Panc1 (cell line): ENCODE measurements around the gene LEKR1. TPM values are rescaled to one million over a fixed set of nuclear protein-coding genes. Genes with fewer than 3 reads are reported as not detected.

Source experiments
- ATAC-seq: fragments of 200-7000 bp; cut with Tn5 transposase; 2 replicates; pipeline ENCODE4 v1.9.1; 2020; ENCODE audit warnings: mild to moderate bottlenecking, moderate library complexity
- BruUV-seq: library from RNA; stranded (reverse); fragments of 400-500 nt; replicated peaks from 2 replicates; lab custom pipeline; 2021; lab: Mats Ljungman, UMichigan
- CTCF ChIA-PET: fragments of 300-600 bp; sonication (Branson Sonifier 250); formaldehyde crosslinking; loops from one replicate; lab custom pipeline; 2022; ENCODE audit warnings: antibody characterized with exemption; lab: Charles Lee
- POLR2A ChIA-PET: fragments of 300-600 bp; sonication (Branson Sonifier 250); formaldehyde crosslinking; loops from one replicate; lab custom pipeline; 2022; ENCODE audit warnings: antibody characterized with exemption; lab: Charles Lee
- DNase-seq: peaks from one replicate; pipeline ENCODE4 v3.0.0-alpha.2; 2010; ENCODE audit warnings: low read depth, low spot score
- H3K27ac ChIP-seq: 2 replicates; pipeline ENCODE4 v1.5.1; 2011; ENCODE audit warnings: mild to moderate bottlenecking, low read length, inconsistent platforms
- H3K27me3 ChIP-seq: fragments of 200-500 bp; sonication (Bioruptor generic); 2 replicates; pipeline ENCODE4 v1.6.0; 2014; ENCODE audit warnings: low read length, inconsistent platforms; ENCODE audit not compliant: control insufficient read depth, insufficient read depth
- H3K36me3 ChIP-seq: fragments of 200-500 bp; sonication (Bioruptor generic); 2 replicates; pipeline ENCODE4 v1.5.1; 2014; ENCODE audit warnings: inconsistent platforms, mild to moderate bottlenecking, low read length, moderate library complexity; ENCODE audit not compliant: control insufficient read depth, insufficient read depth
- H3K4me1 ChIP-seq: 2 replicates; pipeline ENCODE4 v1.5.1; 2011; ENCODE audit warnings: inconsistent platforms, mild to moderate bottlenecking, low read length, moderate library complexity; ENCODE audit not compliant: control insufficient read depth, insufficient read depth
- H3K4me3 ChIP-seq, 2 experiments: 2 replicates each; pipeline ENCODE4 v1.5.1; 2011 to 2012; ENCODE audit warnings: low read depth in 2 of 2, low read length in 2 of 2, mild to moderate bottlenecking in 2 of 2, inconsistent platforms in 1 of 2, moderate library complexity in 1 of 2
- H3K9me3 ChIP-seq: fragments of 200-500 bp; sonication (Bioruptor generic); 2 replicates; pipeline ENCODE4 v1.5.1; 2014; ENCODE audit warnings: low read depth, mild to moderate bottlenecking, inconsistent platforms, low read length, moderate library complexity; ENCODE audit not compliant: control insufficient read depth, insufficient read depth
- POLR2AphosphoS5 ChIP-seq: IDR thresholded peaks from 2 replicates; pipeline ENCODE4 v1.6.1; 2012; ENCODE audit warnings: mild to moderate bottlenecking, low read depth, low read length, moderate library complexity
- SIN3A ChIP-seq: IDR thresholded peaks from 2 replicates; pipeline ENCODE4 v1.6.1; 2012; ENCODE audit warnings: low read depth, mild to moderate bottlenecking, low read length, moderate library complexity, borderline replicate concordance; ENCODE audit not compliant: insufficient read depth
- TCF7L2 ChIP-seq: IDR thresholded peaks from 2 replicates; pipeline ENCODE4 v1.6.1; 2011; ENCODE audit warnings: mild to moderate bottlenecking, low read depth, low read length, inconsistent platforms
- in situ Hi-C: cut with HindIII; loops from 2 replicates; pipeline ENCODE4 v1.10.0; 2016; ENCODE audit warnings: low sequenced_read_pairs, low pct_unique_long_range_greater_than_20kb
- intact Hi-C: fragments of 100-400 bp; cut with micrococcal nuclease; formaldehyde crosslinking; loops from one replicate; pipeline ENCODE4 v1.10.0; 2022; ENCODE audit not compliant: unreplicated experiment
- total RNA-seq: library from RNA; stranded (reverse); gene quantifications from one replicate; pipeline ENCODE4 v1.2.1, GENCODE V29; 2021; ENCODE audit not compliant: unreplicated experiment
- TF ChIP-seq, protein P1 (sequence below): fragments of 450-650 bp; IDR thresholded peaks from 2 replicates; pipeline ENCODE4 v1.5.1; 2017; ENCODE audit warnings: mild to moderate bottlenecking
- TF ChIP-seq, protein P2 (sequence below), 2 experiments: IDR thresholded peaks; 2 replicates each; pipeline ENCODE4 v1.6.1; 2011 to 2012; ENCODE audit warnings: low read depth in 2 of 2, control low read depth in 1 of 2, low read length in 1 of 2, mild to moderate bottlenecking in 1 of 2, moderate library complexity in 1 of 2; ENCODE audit not compliant: insufficient read depth in 1 of 2

LEKR1 gene
- total RNA-seq, 1 experiment from 2014 or later = not detected

DNA sequence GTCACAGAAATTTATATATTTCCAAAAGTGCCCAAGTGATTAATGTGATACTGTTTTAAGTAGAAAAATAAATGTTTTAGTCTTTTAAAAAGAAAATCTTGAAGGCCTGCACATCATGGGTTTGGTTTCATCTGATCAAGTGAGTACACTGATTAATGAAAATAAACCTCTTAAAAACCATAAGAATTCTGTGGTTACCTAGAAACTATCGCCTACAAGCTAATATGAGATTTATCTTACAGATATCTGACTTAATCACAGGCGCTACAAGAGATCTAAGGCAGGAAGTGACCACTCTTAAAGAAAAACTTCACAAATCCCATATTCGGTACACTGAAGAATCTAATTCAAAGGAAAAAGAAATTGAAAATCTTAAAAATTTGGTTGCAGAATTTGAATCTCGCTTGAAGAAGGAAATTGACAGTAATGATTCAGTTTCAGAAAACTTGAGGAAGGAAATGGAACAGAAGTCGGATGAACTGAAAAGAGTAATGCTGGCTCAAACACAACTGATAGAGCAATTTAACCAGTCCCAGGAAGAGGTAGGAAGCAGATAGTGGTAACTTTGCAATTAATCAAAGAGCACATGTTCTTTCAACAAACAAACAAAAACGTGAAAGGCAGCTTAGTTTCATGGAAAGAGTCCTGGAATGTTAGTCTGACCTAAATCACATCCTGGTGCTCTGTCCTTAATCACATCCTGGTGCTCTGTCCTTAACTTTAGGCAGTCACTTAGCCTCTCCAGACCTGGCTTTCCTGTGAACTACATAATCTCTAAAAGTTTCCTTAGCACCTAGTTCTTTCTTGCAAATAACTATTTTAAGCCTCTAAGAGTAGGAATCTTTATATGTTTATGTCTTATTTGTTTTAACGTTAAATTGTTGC lies 201.9 kb downstream of the LEKR1 start:
- no peaks in the 10 kb centered on the region for H3K9me3 ChIP-seq
- no TSS peak for BruUV-seq
- no peaks in the 10 kb centered on the region for H3K4me1 ChIP-seq
- ChIA-PET POLR2A (no interaction called here), CTCF (no interaction called here)
- H3K27ac ChIP-seq = no peak overlapping the region
- H3K36me3 ChIP-seq = no peaks in the 10 kb centered on the region
- no peak for ATAC-seq
- no peaks in the 10 kb centered on the region for H3K27me3 ChIP-seq
- DNase-seq = no peak
- TF ChIP-seq POLR2AphosphoS5 = no peak
- TF ChIP-seq, protein P1, sequence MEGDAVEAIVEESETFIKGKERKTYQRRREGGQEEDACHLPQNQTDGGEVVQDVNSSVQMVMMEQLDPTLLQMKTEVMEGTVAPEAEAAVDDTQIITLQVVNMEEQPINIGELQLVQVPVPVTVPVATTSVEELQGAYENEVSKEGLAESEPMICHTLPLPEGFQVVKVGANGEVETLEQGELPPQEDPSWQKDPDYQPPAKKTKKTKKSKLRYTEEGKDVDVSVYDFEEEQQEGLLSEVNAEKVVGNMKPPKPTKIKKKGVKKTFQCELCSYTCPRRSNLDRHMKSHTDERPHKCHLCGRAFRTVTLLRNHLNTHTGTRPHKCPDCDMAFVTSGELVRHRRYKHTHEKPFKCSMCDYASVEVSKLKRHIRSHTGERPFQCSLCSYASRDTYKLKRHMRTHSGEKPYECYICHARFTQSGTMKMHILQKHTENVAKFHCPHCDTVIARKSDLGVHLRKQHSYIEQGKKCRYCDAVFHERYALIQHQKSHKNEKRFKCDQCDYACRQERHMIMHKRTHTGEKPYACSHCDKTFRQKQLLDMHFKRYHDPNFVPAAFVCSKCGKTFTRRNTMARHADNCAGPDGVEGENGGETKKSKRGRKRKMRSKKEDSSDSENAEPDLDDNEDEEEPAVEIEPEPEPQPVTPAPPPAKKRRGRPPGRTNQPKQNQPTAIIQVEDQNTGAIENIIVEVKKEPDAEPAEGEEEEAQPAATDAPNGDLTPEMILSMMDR = no peak
- TF ChIP-seq TCF7L2 = no peak
- TF ChIP-seq SIN3A = no peak
- TF ChIP-seq, protein P2, sequence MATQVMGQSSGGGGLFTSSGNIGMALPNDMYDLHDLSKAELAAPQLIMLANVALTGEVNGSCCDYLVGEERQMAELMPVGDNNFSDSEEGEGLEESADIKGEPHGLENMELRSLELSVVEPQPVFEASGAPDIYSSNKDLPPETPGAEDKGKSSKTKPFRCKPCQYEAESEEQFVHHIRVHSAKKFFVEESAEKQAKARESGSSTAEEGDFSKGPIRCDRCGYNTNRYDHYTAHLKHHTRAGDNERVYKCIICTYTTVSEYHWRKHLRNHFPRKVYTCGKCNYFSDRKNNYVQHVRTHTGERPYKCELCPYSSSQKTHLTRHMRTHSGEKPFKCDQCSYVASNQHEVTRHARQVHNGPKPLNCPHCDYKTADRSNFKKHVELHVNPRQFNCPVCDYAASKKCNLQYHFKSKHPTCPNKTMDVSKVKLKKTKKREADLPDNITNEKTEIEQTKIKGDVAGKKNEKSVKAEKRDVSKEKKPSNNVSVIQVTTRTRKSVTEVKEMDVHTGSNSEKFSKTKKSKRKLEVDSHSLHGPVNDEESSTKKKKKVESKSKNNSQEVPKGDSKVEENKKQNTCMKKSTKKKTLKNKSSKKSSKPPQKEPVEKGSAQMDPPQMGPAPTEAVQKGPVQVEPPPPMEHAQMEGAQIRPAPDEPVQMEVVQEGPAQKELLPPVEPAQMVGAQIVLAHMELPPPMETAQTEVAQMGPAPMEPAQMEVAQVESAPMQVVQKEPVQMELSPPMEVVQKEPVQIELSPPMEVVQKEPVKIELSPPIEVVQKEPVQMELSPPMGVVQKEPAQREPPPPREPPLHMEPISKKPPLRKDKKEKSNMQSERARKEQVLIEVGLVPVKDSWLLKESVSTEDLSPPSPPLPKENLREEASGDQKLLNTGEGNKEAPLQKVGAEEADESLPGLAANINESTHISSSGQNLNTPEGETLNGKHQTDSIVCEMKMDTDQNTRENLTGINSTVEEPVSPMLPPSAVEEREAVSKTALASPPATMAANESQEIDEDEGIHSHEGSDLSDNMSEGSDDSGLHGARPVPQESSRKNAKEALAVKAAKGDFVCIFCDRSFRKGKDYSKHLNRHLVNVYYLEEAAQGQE (IDR thresholded peaks at IDR 0.05; ENCODE audit: insufficient read depth in 1 of 2, low read depth in 2 of 2, low read length in 1 of 2) = no peak
- H3K4me3 ChIP-seq = no peak overlapping the region
- in situ Hi-C loops (no loop called here), intact Hi-C loops (no loop called here)

DNA sequence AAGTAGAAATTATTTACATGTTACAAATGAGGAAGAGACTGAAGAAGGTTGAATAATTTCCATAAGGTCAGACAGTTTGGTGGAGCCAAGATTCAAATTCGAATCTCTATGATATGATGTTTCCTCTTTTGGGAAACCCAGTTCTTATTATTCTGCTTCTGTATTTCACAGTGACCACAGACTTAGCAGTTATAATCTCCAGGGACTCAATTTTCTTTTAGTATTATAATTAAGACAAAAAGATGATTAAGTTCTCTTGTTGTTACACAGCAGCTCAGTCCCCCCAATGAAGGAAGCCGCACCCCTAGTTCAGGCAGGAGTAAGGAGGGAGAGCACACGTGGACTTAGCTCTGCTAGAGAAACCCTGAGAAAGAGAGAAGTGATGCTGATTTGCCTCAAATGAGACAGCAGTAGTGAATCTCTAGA lies 203.2 kb downstream of the LEKR1 start:
- ChIA-PET POLR2A (no interaction called here), CTCF (no interaction called here)
- BruUV-seq = no TSS peak
- DNase-seq (no peak), ATAC-seq (no peak)
- Histone ChIP-seq H3K27me3 (no peaks in the 10 kb centered on the region), H3K27ac (no peak overlapping the region), H3K4me1 (no peaks in the 10 kb centered on the region), H3K9me3 (no peaks in the 10 kb centered on the region), H3K4me3 (no peak overlapping the region), H3K36me3 (no peaks in the 10 kb centered on the region)
- no peak for TF ChIP-seq TCF7L2
- in situ Hi-C loops = no loop called here
- intact Hi-C loops = no loop called here

DNA sequence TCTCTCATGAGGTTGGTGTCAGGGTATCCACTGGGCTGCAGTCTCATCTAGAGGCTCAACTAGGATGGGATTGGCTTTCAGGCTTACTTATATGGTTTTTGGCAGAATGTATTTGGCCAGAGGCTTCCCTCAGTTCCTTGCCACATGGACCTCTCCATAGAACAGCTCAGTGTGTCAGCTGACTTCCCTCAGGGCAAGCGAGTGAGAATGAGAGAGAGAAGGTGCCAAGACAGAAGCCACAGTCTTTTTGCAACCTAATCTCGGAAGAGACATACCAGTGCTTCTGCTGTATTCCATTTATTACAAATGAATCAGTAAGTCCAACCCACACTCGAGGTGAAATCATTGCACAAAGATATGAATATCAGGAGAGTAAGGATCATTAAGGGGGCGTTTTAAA lies 204.6 kb downstream of the LEKR1 start:
- Histone ChIP-seq H3K4me3 (no peak overlapping the region), H3K9me3 (no peaks in the 10 kb centered on the region), H3K27me3 (no peaks in the 10 kb centered on the region), H3K4me1 (no peaks in the 10 kb centered on the region), H3K27ac (no peak overlapping the region), H3K36me3 (no peaks in the 10 kb centered on the region)
- intact Hi-C loops = no loop called here
- POLR2A ChIA-PET = no interaction called here
- ATAC-seq (no peak), DNase-seq (no peak)
- TF ChIP-seq SIN3A (no peak), POLR2AphosphoS5 (no peak), TCF7L2 (no peak)
- TF ChIP-seq, protein P2 (IDR thresholded peaks at IDR 0.05; ENCODE audit: insufficient read depth in 1 of 2, low read depth in 2 of 2, low read length in 1 of 2) = no peak
- TF ChIP-seq, protein P1 = no peak
- CTCF ChIA-PET = no interaction called here
- BruUV-seq = no TSS peak
- in situ Hi-C loops = no loop called here
